Bronchial epithelial cell (primary cell): ENCODE data around the gene IQCN. TPM values are rescaled to one million over a fixed set of nuclear protein-coding genes. Genes with fewer than 3 reads are reported as not detected.

Experiments
- DNase-seq: peaks from one replicate; pipeline ENCODE4 v3.0.0-alpha.2; 2010; ENCODE audit warnings: low read depth
- FAIRE-seq: peaks from 2 replicates; lab custom pipeline; 2011; peaks lifted over from hg19 to GRCh38; lab: Jason Lieb, UNC
- H3K27me3 ChIP-seq: 2 replicates; pipeline ENCODE4 v1.5.1; 2011; ENCODE audit warnings: low read length; ENCODE audit not compliant: control insufficient read depth, insufficient read depth
- H3K36me3 ChIP-seq: 2 replicates; pipeline ENCODE4 v1.5.1; 2011; ENCODE audit warnings: low read length; ENCODE audit not compliant: control insufficient read depth, insufficient read depth
- H3K4me3 ChIP-seq: 2 replicates; pipeline ENCODE4 v1.5.1; 2011; ENCODE audit warnings: mild to moderate bottlenecking, low read depth, low read length, control low read depth
- total RNA-seq: library from RNA; depleted of rRNA; stranded (reverse); fragments of >200 nt; gene quantifications from 2 replicates; pipeline ENCODE4 v1.2.1, GENCODE V29; 2014
- TF ChIP-seq, protein P1 (sequence below): IDR thresholded peaks from 2 replicates; pipeline ENCODE4 v1.5.1; 2011; ENCODE audit warnings: mild to moderate bottlenecking, moderate library complexity, low read length, control low read depth, inconsistent platforms; ENCODE audit not compliant: insufficient read depth, severe bottlenecking

Gene IQCN, protein sequence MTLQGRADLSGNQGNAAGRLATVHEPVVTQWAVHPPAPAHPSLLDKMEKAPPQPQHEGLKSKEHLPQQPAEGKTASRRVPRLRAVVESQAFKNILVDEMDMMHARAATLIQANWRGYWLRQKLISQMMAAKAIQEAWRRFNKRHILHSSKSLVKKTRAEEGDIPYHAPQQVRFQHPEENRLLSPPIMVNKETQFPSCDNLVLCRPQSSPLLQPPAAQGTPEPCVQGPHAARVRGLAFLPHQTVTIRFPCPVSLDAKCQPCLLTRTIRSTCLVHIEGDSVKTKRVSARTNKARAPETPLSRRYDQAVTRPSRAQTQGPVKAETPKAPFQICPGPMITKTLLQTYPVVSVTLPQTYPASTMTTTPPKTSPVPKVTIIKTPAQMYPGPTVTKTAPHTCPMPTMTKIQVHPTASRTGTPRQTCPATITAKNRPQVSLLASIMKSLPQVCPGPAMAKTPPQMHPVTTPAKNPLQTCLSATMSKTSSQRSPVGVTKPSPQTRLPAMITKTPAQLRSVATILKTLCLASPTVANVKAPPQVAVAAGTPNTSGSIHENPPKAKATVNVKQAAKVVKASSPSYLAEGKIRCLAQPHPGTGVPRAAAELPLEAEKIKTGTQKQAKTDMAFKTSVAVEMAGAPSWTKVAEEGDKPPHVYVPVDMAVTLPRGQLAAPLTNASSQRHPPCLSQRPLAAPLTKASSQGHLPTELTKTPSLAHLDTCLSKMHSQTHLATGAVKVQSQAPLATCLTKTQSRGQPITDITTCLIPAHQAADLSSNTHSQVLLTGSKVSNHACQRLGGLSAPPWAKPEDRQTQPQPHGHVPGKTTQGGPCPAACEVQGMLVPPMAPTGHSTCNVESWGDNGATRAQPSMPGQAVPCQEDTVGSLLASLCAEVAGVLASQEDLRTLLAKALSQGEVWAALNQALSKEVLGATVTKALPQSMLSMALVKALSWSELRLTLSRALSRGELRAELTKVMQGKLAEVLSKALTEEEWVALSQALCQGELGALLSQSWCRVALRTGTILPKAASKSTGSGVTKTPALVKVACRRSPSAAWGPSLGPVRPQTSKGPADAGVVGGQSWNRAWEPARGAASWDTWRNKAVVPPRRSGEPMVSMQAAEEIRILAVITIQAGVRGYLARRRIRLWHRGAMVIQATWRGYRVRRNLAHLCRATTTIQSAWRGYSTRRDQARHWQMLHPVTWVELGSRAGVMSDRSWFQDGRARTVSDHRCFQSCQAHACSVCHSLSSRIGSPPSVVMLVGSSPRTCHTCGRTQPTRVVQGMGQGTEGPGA (N-terminal part only)
- under 0.01 TPM in 1 of 2 replicates, not detected in the other for total RNA-seq

DNA sequence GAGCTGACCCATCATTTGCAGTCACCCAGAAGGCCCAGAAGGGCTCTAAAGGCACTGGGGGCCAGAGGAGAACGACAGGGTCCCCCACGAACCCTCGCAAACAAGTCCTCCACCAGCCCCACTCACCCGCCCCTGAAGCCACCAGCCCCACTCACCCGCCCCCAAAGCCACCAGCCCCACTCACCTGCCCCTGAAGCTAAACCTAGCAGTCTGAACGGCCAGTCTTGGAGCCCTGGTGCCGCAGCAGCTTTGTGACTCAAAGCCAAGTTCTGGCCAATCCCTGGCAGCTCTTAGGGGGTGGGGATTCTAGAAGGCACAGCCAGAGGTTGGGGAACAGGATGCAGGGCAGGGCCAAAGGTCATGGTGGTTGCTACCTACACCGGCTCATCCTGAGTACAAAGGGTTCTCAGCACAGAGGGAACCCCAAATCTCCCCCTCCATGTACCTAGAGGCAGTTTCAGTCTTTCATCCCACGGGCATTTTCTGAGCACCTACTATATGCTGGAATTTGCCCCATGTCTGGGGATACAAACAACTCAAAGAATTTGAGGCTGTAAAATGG lies at the start of gene IQCN:
IQCN (minus strand) TSS at position 234 of the 562 bp plus-strand sequence. CDS start 4,974 bp downstream, outside the sequence.
- FAIRE-seq (no peak), DNase-seq (peak; percentile 48)
- no peaks in the 10 kb centered on the region for H3K27me3 ChIP-seq
- H3K36me3 ChIP-seq = peaks cover 8% of the 10 kb centered on the region
- H3K4me3 ChIP-seq = no peak within 1 kb of the TSS
- TF ChIP-seq, protein P1, sequence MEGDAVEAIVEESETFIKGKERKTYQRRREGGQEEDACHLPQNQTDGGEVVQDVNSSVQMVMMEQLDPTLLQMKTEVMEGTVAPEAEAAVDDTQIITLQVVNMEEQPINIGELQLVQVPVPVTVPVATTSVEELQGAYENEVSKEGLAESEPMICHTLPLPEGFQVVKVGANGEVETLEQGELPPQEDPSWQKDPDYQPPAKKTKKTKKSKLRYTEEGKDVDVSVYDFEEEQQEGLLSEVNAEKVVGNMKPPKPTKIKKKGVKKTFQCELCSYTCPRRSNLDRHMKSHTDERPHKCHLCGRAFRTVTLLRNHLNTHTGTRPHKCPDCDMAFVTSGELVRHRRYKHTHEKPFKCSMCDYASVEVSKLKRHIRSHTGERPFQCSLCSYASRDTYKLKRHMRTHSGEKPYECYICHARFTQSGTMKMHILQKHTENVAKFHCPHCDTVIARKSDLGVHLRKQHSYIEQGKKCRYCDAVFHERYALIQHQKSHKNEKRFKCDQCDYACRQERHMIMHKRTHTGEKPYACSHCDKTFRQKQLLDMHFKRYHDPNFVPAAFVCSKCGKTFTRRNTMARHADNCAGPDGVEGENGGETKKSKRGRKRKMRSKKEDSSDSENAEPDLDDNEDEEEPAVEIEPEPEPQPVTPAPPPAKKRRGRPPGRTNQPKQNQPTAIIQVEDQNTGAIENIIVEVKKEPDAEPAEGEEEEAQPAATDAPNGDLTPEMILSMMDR = no peak

DNA sequence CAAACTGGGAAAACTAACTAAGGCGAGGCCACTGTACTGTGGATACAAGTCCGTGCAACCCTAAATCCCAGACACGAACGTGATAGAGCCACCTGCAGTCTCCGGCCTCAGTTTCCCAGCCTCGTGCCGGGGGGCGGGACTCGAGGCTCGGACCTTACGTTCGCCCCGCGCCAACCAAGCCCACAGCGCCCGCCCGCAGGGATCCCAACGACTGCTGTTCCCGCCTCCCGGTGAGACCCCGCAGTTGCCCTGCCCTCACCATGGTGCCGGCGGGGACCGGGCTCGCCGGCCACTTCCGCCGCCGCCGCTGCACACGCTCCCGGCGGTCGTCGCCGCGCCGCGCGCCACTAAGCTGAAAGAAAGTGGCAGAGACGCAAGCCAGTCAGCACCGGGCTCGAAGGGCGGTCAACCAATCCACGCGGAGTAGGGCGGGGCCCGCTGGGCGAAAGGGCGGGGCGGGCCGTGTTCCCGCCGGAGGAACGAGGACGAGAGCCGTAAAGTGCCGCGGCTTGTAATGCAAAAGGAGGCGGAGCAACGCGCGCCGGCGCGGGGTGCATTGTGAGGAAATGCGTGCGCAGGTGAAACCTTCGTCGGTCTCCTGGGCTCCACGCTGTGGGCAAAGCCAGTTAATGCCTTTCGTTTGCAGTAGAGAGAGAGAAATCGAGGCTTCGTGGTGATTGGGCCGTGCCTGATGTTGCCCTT lies 48.7 kb upstream of the IQCN start, which contains the start of gene LSM4:
LSM4 (minus strand) TSS at position 318 of the 702 bp plus-strand sequence; CDS start at position 262, 56 bp downstream.
- Histone ChIP-seq H3K4me3 (peak within 1 kb of the TSS; percentile 58), H3K27me3 (no peaks in the 10 kb centered on the region), H3K36me3 (peaks cover 1% of the 10 kb centered on the region)
- DNase-seq (peak; percentile 92), FAIRE-seq (no peak)
- TF ChIP-seq, protein P1 = peak; percentile 74

DNA sequence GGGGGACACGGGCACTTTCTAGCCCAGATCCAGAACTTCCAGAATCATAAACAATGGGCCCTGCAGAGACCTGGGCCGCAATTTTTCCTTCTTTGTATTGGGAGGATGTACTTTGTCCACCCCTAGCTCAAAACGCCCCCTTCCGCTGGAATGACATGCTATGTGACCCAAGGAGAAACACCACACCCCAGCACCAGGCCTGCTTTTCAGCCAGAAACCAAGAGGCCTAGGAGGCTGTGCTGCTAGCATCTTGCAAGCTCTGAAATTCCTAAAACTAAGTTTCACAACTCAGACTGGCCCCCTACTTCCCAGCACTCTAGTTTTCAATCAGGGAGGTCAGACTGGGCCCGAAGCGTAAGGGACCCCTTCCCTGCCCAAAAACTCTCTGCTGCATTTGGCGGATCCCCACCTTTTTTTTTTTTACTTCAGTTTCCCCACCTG lies 48.1 kb upstream of the IQCN start:
- FAIRE-seq (no peak), DNase-seq (peak; percentile 55)
- Histone ChIP-seq H3K36me3 (peaks cover 1% of the 10 kb centered on the region), H3K4me3 (peak overlapping the region; percentile 58), H3K27me3 (no peaks in the 10 kb centered on the region)
- TF ChIP-seq, protein P1 = peak; percentile 16

DNA sequence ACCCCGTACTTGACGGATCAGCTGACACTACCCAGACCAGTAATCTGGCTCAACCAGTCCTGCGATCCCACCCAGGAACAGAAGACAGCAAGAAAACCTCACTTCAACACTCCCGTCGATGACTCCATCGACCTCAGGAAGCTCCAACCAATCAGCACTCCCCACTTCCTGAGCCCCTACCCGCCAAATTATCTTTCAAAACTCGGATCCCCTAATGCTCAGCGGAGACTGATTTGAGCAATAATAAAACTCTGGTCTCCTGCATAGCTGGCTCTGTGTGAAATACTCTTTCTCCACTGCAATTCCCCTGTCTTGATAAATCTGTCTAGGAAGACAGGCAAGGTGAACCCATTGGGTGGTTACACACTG lies 47.5 kb upstream of the IQCN start:
- Histone ChIP-seq H3K27me3 (no peaks in the 10 kb centered on the region), H3K4me3 (no peak overlapping the region), H3K36me3 (peaks cover 1% of the 10 kb centered on the region)
- DNase-seq (no peak), FAIRE-seq (no peak)
- TF ChIP-seq, protein P1 = no peak
